Measurements from ENCODE around the gene ADH1C.

Gene ADH1C

DNA sequence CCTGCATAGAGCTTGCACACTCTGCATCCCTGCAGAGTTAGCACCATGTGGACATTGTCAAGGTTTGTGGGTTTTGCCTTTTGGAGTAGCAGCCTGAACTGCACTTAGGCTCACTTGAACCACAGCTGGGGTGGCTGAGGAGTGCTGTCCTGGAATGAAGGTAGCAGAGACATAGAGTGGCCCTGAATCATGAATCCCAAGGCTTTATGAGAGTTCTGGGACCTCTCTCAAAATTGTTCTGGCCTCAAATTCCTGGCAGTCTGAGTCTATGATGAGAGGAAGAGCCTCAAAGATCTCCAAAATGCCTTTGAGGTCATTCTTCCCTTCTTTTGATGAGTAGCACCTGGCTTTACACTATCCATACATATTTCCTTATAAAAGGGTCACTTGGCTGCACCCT, 37.1 kb upstream of the ADH1C start:
- DNase-seq (ENCODE audit: low read depth) = no peak
- TF ChIP-seq, protein P1, sequence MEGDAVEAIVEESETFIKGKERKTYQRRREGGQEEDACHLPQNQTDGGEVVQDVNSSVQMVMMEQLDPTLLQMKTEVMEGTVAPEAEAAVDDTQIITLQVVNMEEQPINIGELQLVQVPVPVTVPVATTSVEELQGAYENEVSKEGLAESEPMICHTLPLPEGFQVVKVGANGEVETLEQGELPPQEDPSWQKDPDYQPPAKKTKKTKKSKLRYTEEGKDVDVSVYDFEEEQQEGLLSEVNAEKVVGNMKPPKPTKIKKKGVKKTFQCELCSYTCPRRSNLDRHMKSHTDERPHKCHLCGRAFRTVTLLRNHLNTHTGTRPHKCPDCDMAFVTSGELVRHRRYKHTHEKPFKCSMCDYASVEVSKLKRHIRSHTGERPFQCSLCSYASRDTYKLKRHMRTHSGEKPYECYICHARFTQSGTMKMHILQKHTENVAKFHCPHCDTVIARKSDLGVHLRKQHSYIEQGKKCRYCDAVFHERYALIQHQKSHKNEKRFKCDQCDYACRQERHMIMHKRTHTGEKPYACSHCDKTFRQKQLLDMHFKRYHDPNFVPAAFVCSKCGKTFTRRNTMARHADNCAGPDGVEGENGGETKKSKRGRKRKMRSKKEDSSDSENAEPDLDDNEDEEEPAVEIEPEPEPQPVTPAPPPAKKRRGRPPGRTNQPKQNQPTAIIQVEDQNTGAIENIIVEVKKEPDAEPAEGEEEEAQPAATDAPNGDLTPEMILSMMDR (IDR thresholded peaks at IDR 0.05; ENCODE audit: low read depth, low read length, missing control alignments) = no peak
- H3K4me3 ChIP-seq (ENCODE audit: low read depth, low read length) = no peak overlapping the region

DNA sequence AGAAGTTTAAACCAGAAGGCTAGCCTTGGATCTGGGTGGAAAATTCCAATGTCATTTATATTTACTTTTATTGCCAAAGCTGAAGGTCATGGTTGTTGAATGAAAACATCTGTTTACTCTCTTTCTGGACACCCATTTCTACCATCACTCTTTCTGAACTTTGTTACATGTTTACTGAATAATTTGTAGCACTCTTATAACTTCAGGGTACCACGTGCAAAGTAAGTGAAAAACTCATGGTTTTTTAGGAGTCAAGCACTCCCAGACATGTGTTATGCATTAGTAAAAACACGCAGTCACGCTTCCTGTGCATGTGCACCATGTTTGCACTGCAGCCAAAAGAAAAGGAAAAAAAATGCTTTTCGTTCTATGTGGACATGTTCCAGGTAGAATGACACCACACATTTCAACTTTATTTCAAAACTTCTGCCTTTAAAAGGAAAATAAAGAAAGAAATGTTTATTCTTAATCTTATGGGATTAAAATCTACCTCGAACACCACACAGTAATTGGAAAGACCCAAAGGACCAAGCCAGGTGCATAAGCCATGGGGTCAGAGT, 31.4 kb upstream of the ADH1C start:
- TF ChIP-seq, protein P1 (IDR thresholded peaks at IDR 0.05; ENCODE audit: low read depth, low read length, missing control alignments) = no peak
- H3K4me3 ChIP-seq (ENCODE audit: low read depth, low read length) = no peak overlapping the region
- DNase-seq (ENCODE audit: low read depth) = no peak

DNA sequence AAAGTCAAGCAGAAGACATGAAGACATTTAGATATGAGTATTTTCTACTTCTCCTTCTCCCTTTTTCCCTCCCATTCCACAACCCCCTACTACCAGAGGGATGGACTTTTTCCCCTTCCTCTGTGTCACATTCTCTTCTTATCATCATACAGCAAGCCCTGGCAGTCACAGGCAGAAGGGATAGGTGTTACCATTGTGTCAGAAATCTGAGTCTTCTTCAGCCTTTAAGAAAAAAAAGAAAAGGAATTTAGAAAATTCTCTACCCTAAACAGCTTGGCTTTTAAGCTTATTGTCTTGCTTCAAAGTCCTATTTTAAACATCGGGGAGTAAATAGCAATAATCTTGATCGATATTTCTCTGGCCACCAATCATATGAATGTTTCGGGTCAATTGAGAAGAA, 30.9 kb upstream of the ADH1C start:
- H3K4me3 ChIP-seq (ENCODE audit: low read depth, low read length) = no peak overlapping the region
- no peak for DNase-seq (ENCODE audit: low read depth)
- TF ChIP-seq, protein P1 (IDR thresholded peaks at IDR 0.05; ENCODE audit: low read depth, low read length, missing control alignments) = no peak

DNA sequence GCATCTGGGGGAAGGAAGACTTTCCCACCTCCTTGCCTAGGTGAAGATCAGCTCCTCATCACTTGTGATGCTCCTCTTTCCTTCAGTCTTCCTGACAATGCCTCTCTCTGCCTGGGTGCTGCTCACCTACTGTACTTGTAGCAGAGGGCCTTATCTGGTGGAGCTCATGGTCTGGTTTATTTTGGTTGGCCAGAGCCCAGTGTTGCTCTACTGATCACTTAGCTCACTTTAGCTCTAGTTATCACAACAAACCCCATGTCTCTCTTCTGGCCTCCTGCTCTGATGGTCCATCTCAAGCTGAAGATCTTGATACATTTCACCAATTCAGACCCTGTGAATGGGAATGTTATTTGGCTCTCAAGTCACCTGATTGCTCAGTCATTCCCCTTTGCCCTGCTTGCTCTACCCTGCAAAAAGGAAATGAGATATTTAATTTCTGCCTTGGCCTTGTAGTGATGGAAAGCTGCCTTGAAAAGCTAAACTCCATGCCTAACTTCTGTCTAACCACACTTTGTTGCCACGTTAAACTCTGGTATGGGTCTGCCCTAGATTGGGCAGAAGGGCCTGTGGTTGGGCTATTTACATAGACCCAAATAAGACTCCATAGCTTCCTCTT, 30.3 kb upstream of the ADH1C start:
- H3K4me3 ChIP-seq (ENCODE audit: low read depth, low read length) = no peak overlapping the region
- DNase-seq (ENCODE audit: low read depth) = no peak
- TF ChIP-seq, protein P1 (IDR thresholded peaks at IDR 0.05; ENCODE audit: low read depth, low read length, missing control alignments) = no peak

DNA sequence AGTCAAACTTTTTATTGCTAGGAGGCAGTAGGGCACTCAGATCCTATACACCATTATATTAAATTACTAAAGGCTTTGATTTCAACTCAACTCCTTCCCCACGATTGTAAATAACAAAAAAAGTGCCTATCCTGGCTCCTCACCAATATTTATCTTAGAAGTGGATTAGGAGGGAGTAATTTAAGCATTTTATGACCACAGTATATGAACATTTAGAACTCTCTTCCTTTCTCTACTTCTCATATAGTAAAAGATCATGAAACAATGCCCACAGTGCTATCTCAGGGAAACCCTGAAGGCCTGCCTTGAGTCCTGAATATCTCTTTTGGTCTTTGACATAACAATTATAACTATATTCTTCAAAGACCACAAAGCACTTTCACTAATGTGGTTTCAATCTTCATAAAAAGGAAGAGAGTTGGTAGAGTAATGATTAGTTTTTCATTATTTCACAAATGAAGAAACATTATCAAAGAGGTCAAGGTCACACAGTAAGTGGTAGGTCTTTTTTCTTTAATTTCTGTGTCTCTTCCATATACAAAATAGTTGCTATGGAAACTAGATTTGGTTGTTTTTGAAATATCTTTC, 29.1 kb upstream of the ADH1C start:
- DNase-seq (ENCODE audit: low read depth) = no peak
- TF ChIP-seq, protein P1 (IDR thresholded peaks at IDR 0.05; ENCODE audit: low read depth, low read length, missing control alignments) = no peak

DNA sequence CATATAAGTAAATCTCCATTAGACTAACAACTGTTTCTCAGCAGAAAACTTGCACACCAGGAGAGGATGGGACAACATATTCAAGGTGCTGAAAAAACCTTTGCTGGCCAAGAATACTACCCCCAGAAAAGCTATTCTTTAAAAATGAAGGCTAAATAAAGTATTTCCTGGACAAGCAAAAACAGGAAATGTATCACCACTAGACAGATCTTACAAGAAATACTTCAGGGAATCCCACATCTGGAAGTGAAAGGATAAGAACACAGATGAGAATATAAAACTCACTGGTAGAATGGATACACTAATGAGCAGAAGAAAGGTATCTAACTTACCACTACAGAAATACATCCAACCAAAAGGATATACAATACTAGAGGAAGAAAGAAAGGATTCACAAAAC, 27.0 kb upstream of the ADH1C start:
- DNase-seq (ENCODE audit: low read depth) = no peak
- no peak overlapping the region for H3K4me3 ChIP-seq (ENCODE audit: low read depth, low read length)
- TF ChIP-seq, protein P1 (IDR thresholded peaks at IDR 0.05; ENCODE audit: low read depth, low read length, missing control alignments) = no peak

More for the DNA sequence above, 29.1 kb upstream of the ADH1C start:
- H3K4me3 ChIP-seq (ENCODE audit: low read depth, low read length) = no peak overlapping the region

DNA sequence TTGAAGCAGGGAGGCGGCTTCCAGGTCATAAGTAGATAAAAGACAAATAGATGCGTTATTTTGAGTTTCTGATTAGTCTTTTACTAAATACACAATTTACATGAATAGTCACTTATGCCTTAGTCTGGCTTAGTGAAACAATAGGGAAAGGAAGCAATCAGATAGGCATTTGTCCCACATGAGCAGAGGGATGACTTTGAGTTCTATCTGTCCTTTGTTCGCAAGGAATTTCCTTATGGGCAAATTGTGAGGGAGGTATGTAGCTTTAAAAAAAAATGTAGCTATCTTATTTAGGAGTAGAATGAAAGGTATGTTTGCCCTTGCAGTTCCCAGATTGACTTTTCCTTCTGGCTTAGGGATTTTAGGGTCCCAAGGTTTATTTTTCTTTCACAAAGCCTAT, 26.3 kb upstream of the ADH1C start:
- TF ChIP-seq, protein P1 (IDR thresholded peaks at IDR 0.05; ENCODE audit: low read depth, low read length, missing control alignments) = no peak
- DNase-seq (ENCODE audit: low read depth) = no peak
- no peak overlapping the region for H3K4me3 ChIP-seq (ENCODE audit: low read depth, low read length)
